ENCODE data around the gene PARD3B.

GRCh38 chr2:205496772-205497171, 951.5 kb downstream of the PARD3B start:
- TF ChIP-seq CTCF (IDR thresholded peaks at IDR 0.05) (no peak), POLR2A (IDR thresholded peaks at IDR 0.05) (no peak), POLR2AphosphoS5 (IDR thresholded peaks at IDR 0.05) (no peak), EP300 (IDR thresholded peaks at IDR 0.05) (no peak)

Data from stomach (tissue), 4 donors.